SK-N-SH treated with all-trans-retinoic acid at 6 μM for 48 hours (cell line): ENCODE data around the gene MAGI3.
A peak's percentile ranks its signal among the peaks of the same experiment; 100 is the strongest.

Experiments
- ATAC-seq: fragments of 200-7000 bp; cut with Tn5 transposase; 3 replicates; pipeline ENCODE4 v1.9.1; 2020; ENCODE audit warnings: mild to moderate bottlenecking, moderate library complexity
- BACH2 ChIP-seq: fragments of 250-450 bp; sonication (Bioruptor Pico); IDR thresholded peaks from 2 replicates; pipeline ENCODE4 v1.9.0; 2021; ENCODE audit warnings: mild to moderate bottlenecking, borderline replicate concordance
- CSDC2 ChIP-seq: fragments of 250-450 bp; sonication (Bioruptor Pico); IDR thresholded peaks from 2 replicates; pipeline ENCODE4 v1.5.0; 2020; ENCODE audit warnings: mild to moderate bottlenecking, moderate library complexity
- ESRRG ChIP-seq: fragments of 250-450 bp; sonication (Bioruptor Pico); IDR thresholded peaks from 2 replicates; pipeline ENCODE4 v1.6.1; 2021; ENCODE audit warnings: mild to moderate bottlenecking
- GLIS3 ChIP-seq: fragments of 250-450 bp; sonication (Bioruptor Pico); IDR thresholded peaks from 2 replicates; pipeline ENCODE4 v1.5.0; 2020; ENCODE audit warnings: mild to moderate bottlenecking, moderate library complexity
- ISL1 ChIP-seq: fragments of 250-450 bp; sonication (Bioruptor Pico); IDR thresholded peaks from 2 replicates; pipeline ENCODE4 v2.1.2; 2022; ENCODE audit warnings: mild to moderate bottlenecking, moderate library complexity
- OSR1 ChIP-seq: fragments of 250-450 bp; sonication (Bioruptor Pico); IDR thresholded peaks from 2 replicates; pipeline ENCODE4 v1.8.0; 2022; ENCODE audit warnings: moderate library complexity, mild to moderate bottlenecking, inconsistent platforms
- RARB ChIP-seq: fragments of 250-450 bp; sonication (Bioruptor Pico); IDR thresholded peaks from 2 replicates; pipeline ENCODE4 v1.8.0; 2021; ENCODE audit warnings: mild to moderate bottlenecking, moderate library complexity
- SNAI2 ChIP-seq: fragments of 250-450 bp; sonication (Bioruptor Pico); IDR thresholded peaks from 2 replicates; pipeline ENCODE4 v1.5.0; 2020; ENCODE audit warnings: mild to moderate bottlenecking, moderate library complexity
- TCF4 ChIP-seq: fragments of 250-450 bp; sonication (Bioruptor Pico); IDR thresholded peaks from 2 replicates; pipeline ENCODE4 v1.8.0; 2021; ENCODE audit warnings: mild to moderate bottlenecking, moderate library complexity, borderline replicate concordance
- TOX ChIP-seq: fragments of 250-450 bp; sonication (Bioruptor Pico); IDR thresholded peaks from 2 replicates; pipeline ENCODE4 v1.8.0; 2021; ENCODE audit warnings: mild to moderate bottlenecking, moderate library complexity, borderline replicate concordance
- ZC3H10 ChIP-seq: fragments of 250-450 bp; sonication (Bioruptor Pico); IDR thresholded peaks from 2 replicates; pipeline ENCODE4 v1.5.1; 2021; ENCODE audit warnings: mild to moderate bottlenecking, moderate library complexity
- ZFP30 ChIP-seq: fragments of 450-650 bp; formaldehyde crosslinking; IDR thresholded peaks from 2 replicates; pipeline ENCODE4 v1.5.0; 2022; ENCODE audit warnings: mild to moderate bottlenecking, moderate library complexity
- ZNF70 ChIP-seq: fragments of 450-650 bp; formaldehyde crosslinking; IDR thresholded peaks from 2 replicates; pipeline ENCODE4 v1.5.0; 2020; ENCODE audit warnings: mild to moderate bottlenecking, moderate library complexity
- ZNF8 ChIP-seq: fragments of 450-650 bp; formaldehyde crosslinking; IDR thresholded peaks from 2 replicates; pipeline ENCODE4 v1.5.0; 2020; ENCODE audit warnings: mild to moderate bottlenecking, moderate library complexity
- TF ChIP-seq, protein P1 (sequence below): fragments of 250-450 bp; sonication (Bioruptor Pico); IDR thresholded peaks from 2 replicates; pipeline ENCODE4 v1.5.1; 2020; ENCODE audit warnings: low read depth, mild to moderate bottlenecking, moderate library complexity
- TF ChIP-seq, protein P2 (sequence below): fragments of 250-450 bp; sonication (Bioruptor Pico); IDR thresholded peaks from 2 replicates; pipeline ENCODE4 v1.8.0; 2020; ENCODE audit warnings: mild to moderate bottlenecking, moderate library complexity, borderline replicate concordance
- TF ChIP-seq, protein P3 (sequence below): fragments of 250-450 bp; sonication (Bioruptor Pico); IDR thresholded peaks from 2 replicates; pipeline ENCODE4 v1.8.0; 2021; ENCODE audit warnings: low read depth, mild to moderate bottlenecking, moderate library complexity, borderline replicate concordance
- TF ChIP-seq, protein P4 (sequence below): fragments of 250-450 bp; sonication (Bioruptor Pico); IDR thresholded peaks from 2 replicates; pipeline ENCODE4 v1.5.1; 2021; ENCODE audit warnings: mild to moderate bottlenecking, moderate library complexity
- TF ChIP-seq, protein P5 (sequence below): fragments of 250-450 bp; sonication (Bioruptor Pico); IDR thresholded peaks from 2 replicates; pipeline ENCODE4 v1.5.0; 2020; ENCODE audit warnings: mild to moderate bottlenecking, moderate library complexity

Gene MAGI3

DNA sequence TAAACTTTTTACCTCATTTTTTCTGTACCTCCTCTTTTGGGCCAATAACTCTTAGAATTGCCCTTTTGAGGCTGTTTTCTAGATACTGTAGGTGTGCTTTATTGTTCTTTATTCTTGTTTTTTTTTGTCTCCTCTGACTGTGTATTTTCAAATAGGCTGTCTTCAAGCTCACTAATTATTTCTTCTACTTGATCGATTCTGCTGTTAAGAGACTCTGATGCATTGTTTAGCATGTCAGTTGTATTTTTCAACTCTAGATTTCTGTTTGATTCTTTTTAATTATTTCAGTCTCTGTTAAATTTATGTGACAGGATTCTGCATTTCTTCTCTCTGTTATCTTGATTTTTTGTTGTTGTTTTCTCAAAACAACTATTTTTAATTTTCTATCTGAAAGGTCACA is 238.7 kb downstream of the MAGI3 start:
- no peak for TF ChIP-seq GLIS3
- TF ChIP-seq, protein P1, sequence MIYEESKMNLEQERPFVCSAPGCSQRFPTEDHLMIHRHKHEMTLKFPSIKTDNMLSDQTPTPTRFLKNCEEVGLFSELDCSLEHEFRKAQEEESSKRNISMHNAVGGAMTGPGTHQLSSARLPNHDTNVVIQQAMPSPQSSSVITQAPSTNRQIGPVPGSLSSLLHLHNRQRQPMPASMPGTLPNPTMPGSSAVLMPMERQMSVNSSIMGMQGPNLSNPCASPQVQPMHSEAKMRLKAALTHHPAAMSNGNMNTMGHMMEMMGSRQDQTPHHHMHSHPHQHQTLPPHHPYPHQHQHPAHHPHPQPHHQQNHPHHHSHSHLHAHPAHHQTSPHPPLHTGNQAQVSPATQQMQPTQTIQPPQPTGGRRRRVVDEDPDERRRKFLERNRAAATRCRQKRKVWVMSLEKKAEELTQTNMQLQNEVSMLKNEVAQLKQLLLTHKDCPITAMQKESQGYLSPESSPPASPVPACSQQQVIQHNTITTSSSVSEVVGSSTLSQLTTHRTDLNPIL (CRISPR knock-in tag) = no peak
- TF ChIP-seq ZFP30 (CRISPR knock-in tag) = peak; percentile 84
- no peak for TF ChIP-seq RARB (CRISPR knock-in tag)
- no peak for TF ChIP-seq SNAI2 (CRISPR knock-in tag)
- no peak for TF ChIP-seq ZC3H10 (CRISPR knock-in tag)

DNA sequence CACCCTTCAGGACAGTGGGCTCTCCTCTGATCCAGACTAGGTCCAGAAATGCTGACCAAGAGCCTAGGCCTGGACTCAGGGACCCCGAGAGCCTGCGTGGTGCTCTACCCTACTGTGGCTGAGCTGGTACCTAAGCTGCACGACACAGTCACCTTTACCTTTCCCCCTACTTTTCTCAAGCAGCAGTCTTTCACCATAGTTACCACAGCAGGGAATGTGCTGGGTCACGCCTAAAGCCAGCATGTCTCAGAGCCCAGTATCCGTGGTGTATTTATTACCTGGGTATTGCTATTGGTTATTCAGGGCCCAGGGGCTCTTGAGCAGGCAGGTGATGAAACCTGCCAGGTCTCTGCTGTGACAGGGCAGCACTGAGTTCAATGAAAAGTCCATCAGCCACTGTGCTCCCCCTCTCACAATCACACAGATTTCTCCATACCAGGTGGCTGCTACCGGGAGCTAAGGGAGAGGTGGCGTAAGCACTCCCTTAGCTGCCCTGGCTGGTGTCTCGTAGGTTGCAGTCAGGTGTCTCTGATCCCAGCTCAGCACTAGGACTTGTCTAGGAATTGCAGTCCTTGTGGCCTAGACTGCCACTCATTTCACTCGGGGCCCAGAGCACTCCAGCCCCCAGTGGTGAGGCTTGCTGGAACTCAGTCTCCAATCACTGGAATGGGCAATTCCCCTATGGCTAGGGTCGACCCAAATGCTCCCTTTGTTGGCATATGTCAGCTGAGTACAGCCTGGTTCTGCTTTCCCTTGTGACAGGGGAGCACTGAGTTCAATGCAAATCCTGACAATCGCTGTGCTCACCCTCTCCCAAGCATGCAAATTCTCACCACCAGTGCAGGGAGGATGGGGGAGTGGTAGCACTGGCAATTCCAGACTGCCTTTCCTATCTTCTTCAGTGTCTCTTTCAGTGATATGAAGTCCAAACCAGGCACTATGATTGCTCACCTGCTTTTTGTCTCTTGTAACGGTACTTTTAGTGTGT is 240.3 kb downstream of the MAGI3 start:
- TF ChIP-seq, protein P2, sequence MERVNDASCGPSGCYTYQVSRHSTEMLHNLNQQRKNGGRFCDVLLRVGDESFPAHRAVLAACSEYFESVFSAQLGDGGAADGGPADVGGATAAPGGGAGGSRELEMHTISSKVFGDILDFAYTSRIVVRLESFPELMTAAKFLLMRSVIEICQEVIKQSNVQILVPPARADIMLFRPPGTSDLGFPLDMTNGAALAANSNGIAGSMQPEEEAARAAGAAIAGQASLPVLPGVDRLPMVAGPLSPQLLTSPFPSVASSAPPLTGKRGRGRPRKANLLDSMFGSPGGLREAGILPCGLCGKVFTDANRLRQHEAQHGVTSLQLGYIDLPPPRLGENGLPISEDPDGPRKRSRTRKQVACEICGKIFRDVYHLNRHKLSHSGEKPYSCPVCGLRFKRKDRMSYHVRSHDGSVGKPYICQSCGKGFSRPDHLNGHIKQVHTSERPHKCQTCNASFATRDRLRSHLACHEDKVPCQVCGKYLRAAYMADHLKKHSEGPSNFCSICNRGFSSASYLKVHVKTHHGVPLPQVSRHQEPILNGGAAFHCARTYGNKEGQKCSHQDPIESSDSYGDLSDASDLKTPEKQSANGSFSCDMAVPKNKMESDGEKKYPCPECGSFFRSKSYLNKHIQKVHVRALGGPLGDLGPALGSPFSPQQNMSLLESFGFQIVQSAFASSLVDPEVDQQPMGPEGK (CRISPR knock-in tag) = no peak
- TF ChIP-seq ZNF70 (no peak), OSR1 (no peak), RARB (CRISPR knock-in tag) (no peak), ESRRG (CRISPR knock-in tag) (no peak), BACH2 (CRISPR knock-in tag) (no peak), SNAI2 (CRISPR knock-in tag) (no peak), ZFP30 (CRISPR knock-in tag) (no peak), GLIS3 (no peak), TOX (CRISPR knock-in tag) (no peak)
- ATAC-seq = no peak

More for the DNA sequence above, 238.7 kb downstream of the MAGI3 start:
- ATAC-seq = no peak

DNA sequence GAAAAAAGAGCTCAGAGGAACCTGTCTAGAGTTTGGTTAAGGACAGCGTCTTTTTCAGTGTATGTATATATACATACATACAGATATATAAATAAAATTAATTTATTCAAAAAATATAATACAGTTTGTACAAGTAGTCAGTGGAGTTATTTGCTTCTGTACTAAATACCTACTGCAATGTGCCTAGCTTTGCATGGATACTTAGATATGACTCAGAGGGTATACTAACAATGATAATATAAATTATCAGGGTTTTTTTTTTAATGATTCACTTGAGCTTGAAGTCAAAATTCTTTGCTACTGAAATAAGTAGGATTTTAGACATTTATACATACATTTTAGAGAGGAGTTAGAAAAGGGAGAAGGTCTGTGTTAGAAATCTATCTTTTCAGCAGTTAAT is 251.1 kb downstream of the MAGI3 start:
- no peak for ATAC-seq
- TF ChIP-seq ZNF70 = no peak
- TF ChIP-seq, protein P3, sequence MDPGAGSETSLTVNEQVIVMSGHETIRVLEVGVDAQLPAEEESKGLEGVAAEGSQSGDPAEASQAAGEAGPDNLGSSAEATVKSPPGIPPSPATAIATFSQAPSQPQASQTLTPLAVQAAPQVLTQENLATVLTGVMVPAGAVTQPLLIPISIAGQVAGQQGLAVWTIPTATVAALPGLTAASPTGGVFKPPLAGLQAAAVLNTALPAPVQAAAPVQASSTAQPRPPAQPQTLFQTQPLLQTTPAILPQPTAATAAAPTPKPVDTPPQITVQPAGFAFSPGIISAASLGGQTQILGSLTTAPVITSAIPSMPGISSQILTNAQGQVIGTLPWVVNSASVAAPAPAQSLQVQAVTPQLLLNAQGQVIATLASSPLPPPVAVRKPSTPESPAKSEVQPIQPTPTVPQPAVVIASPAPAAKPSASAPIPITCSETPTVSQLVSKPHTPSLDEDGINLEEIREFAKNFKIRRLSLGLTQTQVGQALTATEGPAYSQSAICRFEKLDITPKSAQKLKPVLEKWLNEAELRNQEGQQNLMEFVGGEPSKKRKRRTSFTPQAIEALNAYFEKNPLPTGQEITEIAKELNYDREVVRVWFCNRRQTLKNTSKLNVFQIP (CRISPR knock-in tag) = no peak
- no peak for TF ChIP-seq ZNF8 (CRISPR knock-in tag)
- TF ChIP-seq TOX (CRISPR knock-in tag) = no peak
- no peak for TF ChIP-seq CSDC2 (CRISPR knock-in tag)
- TF ChIP-seq TCF4 (CRISPR knock-in tag) = no peak
- TF ChIP-seq BACH2 (CRISPR knock-in tag) = no peak
- no peak for TF ChIP-seq ZC3H10 (CRISPR knock-in tag)
- TF ChIP-seq, protein P1 (CRISPR knock-in tag) = no peak
- TF ChIP-seq, protein P2 (CRISPR knock-in tag) = no peak
- TF ChIP-seq ESRRG (CRISPR knock-in tag) = no peak
- TF ChIP-seq, protein P4, sequence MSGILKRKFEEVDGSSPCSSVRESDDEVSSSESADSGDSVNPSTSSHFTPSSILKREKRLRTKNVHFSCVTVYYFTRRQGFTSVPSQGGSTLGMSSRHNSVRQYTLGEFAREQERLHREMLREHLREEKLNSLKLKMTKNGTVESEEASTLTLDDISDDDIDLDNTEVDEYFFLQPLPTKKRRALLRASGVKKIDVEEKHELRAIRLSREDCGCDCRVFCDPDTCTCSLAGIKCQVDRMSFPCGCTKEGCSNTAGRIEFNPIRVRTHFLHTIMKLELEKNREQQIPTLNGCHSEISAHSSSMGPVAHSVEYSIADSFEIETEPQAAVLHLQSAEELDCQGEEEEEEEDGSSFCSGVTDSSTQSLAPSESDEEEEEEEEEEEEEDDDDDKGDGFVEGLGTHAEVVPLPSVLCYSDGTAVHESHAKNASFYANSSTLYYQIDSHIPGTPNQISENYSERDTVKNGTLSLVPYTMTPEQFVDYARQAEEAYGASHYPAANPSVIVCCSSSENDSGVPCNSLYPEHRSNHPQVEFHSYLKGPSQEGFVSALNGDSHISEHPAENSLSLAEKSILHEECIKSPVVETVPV = no peak
- TF ChIP-seq OSR1 = no peak
- no peak for TF ChIP-seq ISL1 (CRISPR knock-in tag)
- TF ChIP-seq, protein P5, sequence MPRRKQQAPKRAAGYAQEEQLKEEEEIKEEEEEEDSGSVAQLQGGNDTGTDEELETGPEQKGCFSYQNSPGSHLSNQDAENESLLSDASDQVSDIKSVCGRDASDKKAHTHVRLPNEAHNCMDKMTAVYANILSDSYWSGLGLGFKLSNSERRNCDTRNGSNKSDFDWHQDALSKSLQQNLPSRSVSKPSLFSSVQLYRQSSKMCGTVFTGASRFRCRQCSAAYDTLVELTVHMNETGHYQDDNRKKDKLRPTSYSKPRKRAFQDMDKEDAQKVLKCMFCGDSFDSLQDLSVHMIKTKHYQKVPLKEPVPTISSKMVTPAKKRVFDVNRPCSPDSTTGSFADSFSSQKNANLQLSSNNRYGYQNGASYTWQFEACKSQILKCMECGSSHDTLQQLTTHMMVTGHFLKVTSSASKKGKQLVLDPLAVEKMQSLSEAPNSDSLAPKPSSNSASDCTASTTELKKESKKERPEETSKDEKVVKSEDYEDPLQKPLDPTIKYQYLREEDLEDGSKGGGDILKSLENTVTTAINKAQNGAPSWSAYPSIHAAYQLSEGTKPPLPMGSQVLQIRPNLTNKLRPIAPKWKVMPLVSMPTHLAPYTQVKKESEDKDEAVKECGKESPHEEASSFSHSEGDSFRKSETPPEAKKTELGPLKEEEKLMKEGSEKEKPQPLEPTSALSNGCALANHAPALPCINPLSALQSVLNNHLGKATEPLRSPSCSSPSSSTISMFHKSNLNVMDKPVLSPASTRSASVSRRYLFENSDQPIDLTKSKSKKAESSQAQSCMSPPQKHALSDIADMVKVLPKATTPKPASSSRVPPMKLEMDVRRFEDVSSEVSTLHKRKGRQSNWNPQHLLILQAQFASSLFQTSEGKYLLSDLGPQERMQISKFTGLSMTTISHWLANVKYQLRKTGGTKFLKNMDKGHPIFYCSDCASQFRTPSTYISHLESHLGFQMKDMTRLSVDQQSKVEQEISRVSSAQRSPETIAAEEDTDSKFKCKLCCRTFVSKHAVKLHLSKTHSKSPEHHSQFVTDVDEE (CRISPR knock-in tag) = no peak
